Prostate gland (tissue), 2 donors: ENCODE results near the gene TRIM37.

Experiments used
- POLR2A ChIP-seq: fragments of 450-650 bp; IDR thresholded peaks from one replicate; pipeline ENCODE4 v1.6.1; 2016; ENCODE audit warnings: antibody characterized with exemption, mild to moderate bottlenecking
- POLR2AphosphoS5 ChIP-seq: sonication (generic); formaldehyde crosslinking; IDR thresholded peaks from one replicate; pipeline ENCODE4 v1.6.1; 2017; ENCODE audit warnings: antibody characterized with exemption
- TF ChIP-seq, protein P1 (sequence below), 4 experiments: fragments of 200-600 bp in 2 of 4; fragments of 450-650 bp in 2 of 4; sonication (generic) in 2 of 4; IDR thresholded peaks; 1 replicate in 3 of 4; 2 replicates in 1 of 4; pipeline ENCODE4 v1.5.1; 2016 to 2019; ENCODE audit warnings: antibody characterized with exemption in 4 of 4, mild to moderate bottlenecking in 2 of 4, moderate library complexity in 2 of 4

DNA sequence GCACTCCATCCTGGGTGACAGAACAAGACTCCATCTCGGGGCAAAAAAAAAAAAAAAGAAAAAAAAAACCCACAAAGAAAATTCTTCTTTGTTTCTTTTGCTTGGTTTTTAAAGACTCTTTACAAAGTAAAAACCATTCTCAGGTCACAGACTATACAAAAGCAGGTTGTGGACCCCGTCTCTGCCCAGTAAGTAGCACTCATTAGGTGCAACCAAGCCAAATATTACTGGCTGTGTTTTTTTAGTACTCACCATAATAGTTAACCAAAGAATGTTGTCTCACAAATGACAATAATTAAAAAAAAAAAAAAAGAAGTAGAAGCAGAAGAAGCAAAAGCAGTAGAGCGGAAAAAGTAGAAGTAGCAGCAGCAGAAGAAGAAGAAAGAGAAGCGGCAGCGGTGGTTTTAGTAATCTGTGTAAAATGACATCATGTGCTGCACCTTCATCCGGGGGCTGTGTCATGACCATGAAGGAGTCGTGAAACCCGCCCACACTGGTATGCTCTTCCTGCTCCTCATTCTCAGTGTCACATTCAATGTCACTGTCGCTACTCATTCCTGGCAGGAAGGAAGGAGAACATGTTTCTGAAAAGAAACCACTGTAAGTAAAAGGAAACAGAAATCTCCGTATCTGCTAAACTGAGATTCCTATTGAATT, 105.4 kb downstream of the TRIM37 start:
- TF ChIP-seq, protein P1, sequence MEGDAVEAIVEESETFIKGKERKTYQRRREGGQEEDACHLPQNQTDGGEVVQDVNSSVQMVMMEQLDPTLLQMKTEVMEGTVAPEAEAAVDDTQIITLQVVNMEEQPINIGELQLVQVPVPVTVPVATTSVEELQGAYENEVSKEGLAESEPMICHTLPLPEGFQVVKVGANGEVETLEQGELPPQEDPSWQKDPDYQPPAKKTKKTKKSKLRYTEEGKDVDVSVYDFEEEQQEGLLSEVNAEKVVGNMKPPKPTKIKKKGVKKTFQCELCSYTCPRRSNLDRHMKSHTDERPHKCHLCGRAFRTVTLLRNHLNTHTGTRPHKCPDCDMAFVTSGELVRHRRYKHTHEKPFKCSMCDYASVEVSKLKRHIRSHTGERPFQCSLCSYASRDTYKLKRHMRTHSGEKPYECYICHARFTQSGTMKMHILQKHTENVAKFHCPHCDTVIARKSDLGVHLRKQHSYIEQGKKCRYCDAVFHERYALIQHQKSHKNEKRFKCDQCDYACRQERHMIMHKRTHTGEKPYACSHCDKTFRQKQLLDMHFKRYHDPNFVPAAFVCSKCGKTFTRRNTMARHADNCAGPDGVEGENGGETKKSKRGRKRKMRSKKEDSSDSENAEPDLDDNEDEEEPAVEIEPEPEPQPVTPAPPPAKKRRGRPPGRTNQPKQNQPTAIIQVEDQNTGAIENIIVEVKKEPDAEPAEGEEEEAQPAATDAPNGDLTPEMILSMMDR (IDR thresholded peaks at IDR 0.05) = no peak
- peak; percentile 19 for TF ChIP-seq POLR2AphosphoS5
- no peak for TF ChIP-seq POLR2A
